ENCODE data around the gene HOXA13. TPM values are rescaled to one million over a fixed set of nuclear protein-coding genes. Genes with fewer than 3 reads are reported as not detected.

HOXA13 gene
- total and polyA plus RNA-seq, 4 donors: 0.02 TPM; not detected in 3

- no peak overlapping the region for H3K4me3 ChIP-seq (ENCODE audit: low read depth in 1 of 3, low read length in 3 of 3)
- 93% methylated on average over 3 of the region's 3 CpGs for WGBS
- DNase-seq (ENCODE audit: low spot score): no peak
- H3K27ac ChIP-seq (ENCODE audit: low read depth in 1 of 2, low read length in 2 of 2): no peak overlapping the region
- peaks cover 3 to 36% (median 14%) of the 10 kb centered on the region in 4 donors for H3K27me3 ChIP-seq (ENCODE audit: control insufficient read depth in 4 of 4, insufficient read depth in 4 of 4, low read length in 3 of 4)
- H3K36me3 ChIP-seq (ENCODE audit: control insufficient read depth in 4 of 4, insufficient read depth in 3 of 4, low read depth in 1 of 4, low read length in 3 of 4): no peaks in the 10 kb centered on the region
- no peak overlapping the region for H3K9ac ChIP-seq (ENCODE audit: low read depth in 1 of 2, low read length in 2 of 2)
- H3K9me3 ChIP-seq (ENCODE audit: control insufficient read depth in 4 of 4, low read length in 3 of 4): no peaks in the 10 kb centered on the region
- no peak for TF ChIP-seq YY1 (IDR thresholded peaks at IDR 0.05)
- TF ChIP-seq NR2F2 (IDR thresholded peaks at IDR 0.05): no peak
- no peak for TF ChIP-seq HNF4A (conservative IDR thresholded peaks at IDR 0.05)
- TF ChIP-seq JUND (IDR thresholded peaks at IDR 0.05): no peak
- TF ChIP-seq EGR1 (IDR thresholded peaks at IDR 0.05; ENCODE audit: low read depth in 2 of 2): no peak
- TF ChIP-seq MAX (IDR thresholded peaks at IDR 0.05): no peak
- no peak for TF ChIP-seq FOXA2 (IDR thresholded peaks at IDR 0.05)
- no peak for TF ChIP-seq FOXA1 (IDR thresholded peaks at IDR 0.05)
- TF ChIP-seq RAD21 (IDR thresholded peaks at IDR 0.05): no peak
- TF ChIP-seq CTCF (IDR thresholded peaks at IDR 0.05; ENCODE audit: low read depth, low read length, missing input control): no peak
- TF ChIP-seq GABPA (IDR thresholded peaks at IDR 0.05 in 1 of 2, conservative IDR thresholded peaks at IDR 0.05 in 1 of 2): no peak
- TF ChIP-seq RXRA (IDR thresholded peaks at IDR 0.05): no peak
- no peak for TF ChIP-seq SP1 (IDR thresholded peaks at IDR 0.05)
- TF ChIP-seq TAF1 (conservative IDR thresholded peaks at IDR 0.05): no peak
- no peak for TF ChIP-seq REST (IDR thresholded peaks at IDR 0.05)
- no peak for TF ChIP-seq ATF3 (IDR thresholded peaks at IDR 0.05)
- no peak for TF ChIP-seq HNF4G (IDR thresholded peaks at IDR 0.05)
- H3K4me1 ChIP-seq (ENCODE audit: control insufficient read depth in 4 of 4, insufficient read depth in 4 of 4, low read length in 3 of 4): peaks cover 0 to 5% (median 0%) of the 10 kb centered on the region in 4 donors
These were observed 21.4 kb upstream of the HOXA13 start for GRCh38 chr7:27221201-27221797.

- Histone ChIP-seq H3K9ac (ENCODE audit: low read depth in 1 of 2, low read length in 2 of 2) (no peak overlapping the region), H3K9me3 (ENCODE audit: control insufficient read depth in 4 of 4, low read length in 3 of 4) (no peaks in the 10 kb centered on the region), H3K4me1 (ENCODE audit: control insufficient read depth in 4 of 4, insufficient read depth in 4 of 4, low read length in 3 of 4) (peaks cover 0 to 3% (median 0%) of the 10 kb centered on the region in 4 donors), H3K27ac (ENCODE audit: low read depth in 1 of 2, low read length in 2 of 2) (no peak overlapping the region), H3K4me3 (ENCODE audit: low read depth in 1 of 3, low read length in 3 of 3) (no peak overlapping the region), H3K27me3 (ENCODE audit: control insufficient read depth in 4 of 4, insufficient read depth in 4 of 4, low read length in 3 of 4) (peaks cover 3 to 33% (median 13%) of the 10 kb centered on the region in 4 donors), H3K36me3 (ENCODE audit: control insufficient read depth in 4 of 4, insufficient read depth in 3 of 4, low read depth in 1 of 4, low read length in 3 of 4) (no peaks in the 10 kb centered on the region)
- 22% methylated on average over 45 of the region's 45 CpGs for whole genome bisulfite sequencing
- no peak for DNase-seq (ENCODE audit: low spot score)
- TF ChIP-seq SP1 (IDR thresholded peaks at IDR 0.05): no peak
- TF ChIP-seq NR2F2 (IDR thresholded peaks at IDR 0.05): no peak
- TF ChIP-seq ATF3 (IDR thresholded peaks at IDR 0.05): no peak
- no peak for TF ChIP-seq GABPA (IDR thresholded peaks at IDR 0.05 in 1 of 2, conservative IDR thresholded peaks at IDR 0.05 in 1 of 2)
- TF ChIP-seq ZBTB33 (IDR thresholded peaks at IDR 0.05): no peak
- no peak for TF ChIP-seq RAD21 (IDR thresholded peaks at IDR 0.05)
- TF ChIP-seq HNF4A (conservative IDR thresholded peaks at IDR 0.05): no peak
- no peak for TF ChIP-seq JUND (IDR thresholded peaks at IDR 0.05)
- no peak for TF ChIP-seq YY1 (IDR thresholded peaks at IDR 0.05)
- TF ChIP-seq HNF4G (IDR thresholded peaks at IDR 0.05): no peak
- no peak for TF ChIP-seq TAF1 (conservative IDR thresholded peaks at IDR 0.05)
- TF ChIP-seq REST (IDR thresholded peaks at IDR 0.05): no peak
- no peak for TF ChIP-seq EGR1 (IDR thresholded peaks at IDR 0.05; ENCODE audit: low read depth in 2 of 2)
- TF ChIP-seq RXRA (IDR thresholded peaks at IDR 0.05): no peak
- TF ChIP-seq MAX (IDR thresholded peaks at IDR 0.05): no peak
- no peak for TF ChIP-seq FOXA2 (IDR thresholded peaks at IDR 0.05)
These were observed 20.6 kb upstream of the HOXA13 start for GRCh38 chr7:27220440-27220955.

All from liver (tissue), 9 donors.